ENCODE data around the gene FBXL14. TPM values are rescaled to one million over a fixed set of nuclear protein-coding genes. Genes with fewer than 3 reads are reported as not detected.

Gene FBXL14
- total and polyA plus RNA-seq, 2 experiments from 2014 or later, result 1.9 to 9.3 TPM

DNA sequence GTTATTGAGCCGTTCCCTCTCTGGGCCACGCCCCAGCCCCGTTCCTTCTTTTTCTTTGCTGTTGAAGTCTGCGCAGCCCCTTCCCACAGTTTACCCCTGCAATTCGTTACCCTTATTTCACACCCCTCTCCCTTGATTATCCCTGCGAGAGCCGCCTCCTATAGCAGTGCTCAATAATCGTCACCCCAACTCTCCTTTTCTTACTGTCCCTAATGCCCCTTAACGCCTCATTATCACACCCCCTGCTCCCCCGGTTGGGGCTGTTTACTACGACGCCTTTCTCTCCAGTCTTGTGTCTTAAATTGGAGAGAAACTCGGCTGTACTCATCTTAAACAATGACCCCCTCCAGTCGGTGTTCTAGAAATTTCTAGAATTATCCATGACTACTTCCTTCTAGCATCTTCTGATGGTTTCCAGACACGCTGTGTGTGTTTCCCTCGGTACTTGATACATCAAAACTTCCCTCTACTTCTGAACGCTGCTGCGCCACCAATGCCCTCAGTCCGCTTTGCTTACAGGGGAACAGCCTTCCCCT, 713 bp upstream of the FBXL14 start:
- no peaks in the 10 kb centered on the region for H3K9me3 ChIP-seq (ENCODE audit: low read depth)
- no peaks in the 10 kb centered on the region for H3K9me2 ChIP-seq (ENCODE audit: insufficient read depth)
- peaks cover 42% of the 10 kb centered on the region for H3K4me1 ChIP-seq (ENCODE audit: insufficient read depth)
- in situ Hi-C loops (cut with MboI), result no loop called here
- peak overlapping the region; percentile 89 for H3K9ac ChIP-seq
- H2AFZ ChIP-seq, result peak overlapping the region; percentile 61
- H3K27ac ChIP-seq, result peak overlapping the region; percentile 90
- H3K27me3 ChIP-seq (replicated peaks; ENCODE audit: insufficient read depth), result no peaks in the 10 kb centered on the region
- no peak for TF ChIP-seq EZH2phosphoT487 (IDR thresholded peaks at IDR 0.05; ENCODE audit: insufficient read depth, low read depth)
- TF ChIP-seq EZH2 (IDR thresholded peaks at IDR 0.05; ENCODE audit: insufficient read depth, poor library complexity, severe bottlenecking), result no peak
- no peaks in the 10 kb centered on the region for H3K36me3 ChIP-seq (ENCODE audit: low read depth)
- peak overlapping the region; percentile 69 for H3K4me3 ChIP-seq
- DNase-seq, result peak; percentile 73
- H4K20me1 ChIP-seq (ENCODE audit: insufficient read depth), result no peaks in the 10 kb centered on the region
- WGBS, 2 experiments (ENCODE audit: low coverage in 1 of 2, low lambda C conversion rate in 2 of 2, missing lambda C conversion rate in 2 of 2), result 3 to 10% methylated on average over 18 to 19 of the region's 19 CpGs
- H3K4me2 ChIP-seq (ENCODE audit: unreplicated experiment), result peak overlapping the region; percentile 98
- H3F3A ChIP-seq (ENCODE audit: insufficient read depth), result peaks cover 78% of the 10 kb centered on the region
- peaks cover 91% of the 10 kb centered on the region for H3K79me2 ChIP-seq (ENCODE audit: insufficient read depth)

DNA sequence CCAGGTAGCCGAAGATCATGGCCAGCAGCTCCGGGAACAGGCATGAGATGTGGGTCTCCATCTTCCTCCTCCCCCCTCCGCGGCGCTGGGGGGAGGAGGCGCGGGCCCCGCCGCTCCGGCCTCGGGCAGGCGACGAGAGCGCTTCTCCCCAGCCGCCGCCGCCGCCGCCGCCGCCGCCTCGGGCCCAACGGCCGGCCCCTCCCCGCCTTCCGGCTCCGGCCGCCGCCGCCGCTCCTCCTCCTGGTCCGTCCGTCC, 448 bp downstream of the FBXL14 start:
- no peak for DNase-seq
- in situ Hi-C loops (cut with MboI), result no loop called here
- Histone ChIP-seq H3F3A (ENCODE audit: insufficient read depth) (peaks cover 73% of the 10 kb centered on the region), H2AFZ (no peak overlapping the region), H3K9me2 (ENCODE audit: insufficient read depth) (no peaks in the 10 kb centered on the region), H3K79me2 (ENCODE audit: insufficient read depth) (peaks cover 91% of the 10 kb centered on the region), H3K9me3 (ENCODE audit: low read depth) (no peaks in the 10 kb centered on the region), H3K27ac (peak overlapping the region; percentile 90), H3K27me3 (replicated peaks; ENCODE audit: insufficient read depth) (no peaks in the 10 kb centered on the region), H3K4me2 (ENCODE audit: unreplicated experiment) (peak overlapping the region; percentile 94), H3K4me1 (ENCODE audit: insufficient read depth) (peaks cover 48% of the 10 kb centered on the region), H3K4me3 (peak overlapping the region; percentile 69), H3K36me3 (ENCODE audit: low read depth) (no peaks in the 10 kb centered on the region), H3K9ac (peak overlapping the region; percentile 89), H4K20me1 (ENCODE audit: insufficient read depth) (no peaks in the 10 kb centered on the region)
- WGBS, 2 experiments (ENCODE audit: low coverage in 1 of 2, low lambda C conversion rate in 2 of 2, missing lambda C conversion rate in 2 of 2), result 0 to 1% methylated on average over 3 to 31 of the region's 34 CpGs
- TF ChIP-seq EZH2 (IDR thresholded peaks at IDR 0.05; ENCODE audit: insufficient read depth, poor library complexity, severe bottlenecking), result no peak

DNA sequence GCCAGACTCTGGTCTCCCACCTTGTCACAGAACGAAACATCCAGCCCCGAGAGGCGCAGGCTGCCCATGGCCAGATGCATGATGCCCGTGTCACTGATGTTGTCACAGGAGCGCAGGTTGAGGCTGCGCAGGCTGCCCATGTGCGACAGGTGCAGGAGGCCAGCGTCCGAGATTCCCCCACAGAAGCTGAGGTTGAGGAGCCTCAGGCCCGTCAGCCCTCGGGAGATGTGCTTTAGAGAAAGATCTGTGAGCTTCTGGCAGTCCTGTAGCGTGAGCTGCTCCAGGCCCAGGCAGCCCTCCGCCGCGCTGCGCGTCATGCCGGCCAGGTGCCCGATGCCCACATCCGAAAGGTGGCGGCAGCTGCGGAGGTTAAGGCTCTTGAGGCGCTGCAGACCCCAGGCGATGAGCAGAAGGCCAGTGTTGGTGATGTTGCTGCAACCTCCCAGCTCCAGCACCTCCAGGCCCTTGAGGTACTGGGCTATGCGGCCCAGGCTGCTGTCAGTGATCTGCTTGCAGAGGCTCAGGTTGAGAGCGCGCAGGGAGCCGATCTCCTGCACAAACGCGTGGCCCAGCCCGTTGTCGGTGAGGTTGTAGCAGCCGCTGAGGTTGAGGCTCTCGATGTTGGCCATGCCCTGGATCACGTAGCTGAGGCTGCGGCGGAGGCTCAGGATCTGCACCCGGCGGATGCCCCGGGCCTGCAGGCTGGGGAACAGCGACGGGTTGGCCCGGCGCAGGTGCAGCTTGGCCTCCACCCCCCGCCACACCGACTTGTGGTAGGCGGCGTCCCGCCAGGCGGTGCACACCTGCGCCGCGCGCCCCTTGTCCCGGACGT, 991 bp downstream of the FBXL14 start:
- TF ChIP-seq EZH2phosphoT487 (IDR thresholded peaks at IDR 0.05; ENCODE audit: insufficient read depth, low read depth), result no peak
- no peak for TF ChIP-seq EZH2 (IDR thresholded peaks at IDR 0.05; ENCODE audit: insufficient read depth, poor library complexity, severe bottlenecking)
- Histone ChIP-seq H3K4me3 (peak overlapping the region; percentile 69), H3K36me3 (ENCODE audit: low read depth) (no peaks in the 10 kb centered on the region), H3K9me2 (ENCODE audit: insufficient read depth) (no peaks in the 10 kb centered on the region), H3K4me1 (ENCODE audit: insufficient read depth) (peaks cover 51% of the 10 kb centered on the region), H3K9ac (peak overlapping the region; percentile 89), H3K27me3 (replicated peaks; ENCODE audit: insufficient read depth) (no peaks in the 10 kb centered on the region), H3K9me3 (ENCODE audit: low read depth) (no peaks in the 10 kb centered on the region), H3K79me2 (ENCODE audit: insufficient read depth) (peaks cover 91% of the 10 kb centered on the region), H4K20me1 (ENCODE audit: insufficient read depth) (peaks cover under 1% of the 10 kb centered on the region; the same call in 1 of the 2 replicates), H2AFZ (no peak overlapping the region), H3K27ac (peak overlapping the region; percentile 90), H3K4me2 (ENCODE audit: unreplicated experiment) (peak overlapping the region; percentile 94), H3F3A (ENCODE audit: insufficient read depth) (peaks cover 72% of the 10 kb centered on the region)
- peak; percentile 68 for DNase-seq
- in situ Hi-C loops (cut with MboI), result no loop called here
- WGBS, 2 experiments (ENCODE audit: low coverage in 1 of 2, low lambda C conversion rate in 2 of 2, missing lambda C conversion rate in 2 of 2), result 4% methylated on average over 48 to 53 of the region's 56 CpGs

DNA sequence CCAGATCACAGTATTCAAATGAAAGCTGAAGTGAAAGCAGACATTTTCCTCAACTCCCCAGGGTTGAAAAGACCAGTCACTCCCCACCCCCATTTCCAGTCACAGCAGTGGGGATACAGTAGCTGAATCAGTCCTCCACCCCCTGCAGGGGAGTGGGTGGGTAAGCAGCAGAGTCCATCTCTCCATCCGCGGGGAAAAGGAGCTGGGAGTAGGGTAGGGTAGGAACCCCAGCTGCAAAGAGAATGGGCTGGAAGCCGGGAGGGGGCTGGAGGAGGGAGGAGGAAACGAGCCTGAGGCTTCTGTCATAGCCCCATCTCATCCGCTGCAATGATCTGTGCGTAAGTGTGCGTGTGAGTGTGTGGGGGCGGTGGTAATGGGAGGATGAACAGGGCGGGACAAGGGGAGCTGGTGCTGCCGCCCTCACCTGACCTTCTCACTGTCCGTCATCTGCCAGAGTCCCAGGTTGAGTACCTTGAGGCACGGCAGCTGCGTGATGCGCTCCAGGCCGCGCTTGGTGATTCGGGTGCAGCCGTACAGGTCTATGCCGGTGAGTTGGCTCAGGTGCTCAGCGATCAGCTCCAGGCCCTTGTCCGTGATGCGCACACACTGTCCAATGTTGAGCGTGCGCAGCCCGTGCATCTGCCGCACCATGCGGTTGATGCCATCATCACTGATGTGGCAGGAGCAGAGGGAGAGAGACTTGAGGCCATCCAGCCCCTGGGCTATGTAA, 1.8 kb downstream of the FBXL14 start:
- Histone ChIP-seq H2AFZ (no peak overlapping the region), H4K20me1 (ENCODE audit: insufficient read depth) (peaks cover 3% of the 10 kb centered on the region; the same call in 1 of the 2 replicates)
- 3 to 16% methylated on average over 12 to 27 of the region's 27 CpGs for WGBS, 2 experiments (ENCODE audit: low coverage in 1 of 2, low lambda C conversion rate in 2 of 2, missing lambda C conversion rate in 2 of 2)

More for the DNA sequence above, 1.8 kb downstream of the FBXL14 start:
- H3K4me2 ChIP-seq (ENCODE audit: unreplicated experiment), result peak overlapping the region; percentile 94
- peak; percentile 88 for DNase-seq
- H3F3A ChIP-seq (ENCODE audit: insufficient read depth), result peaks cover 72% of the 10 kb centered on the region
- peaks cover 91% of the 10 kb centered on the region for H3K79me2 ChIP-seq (ENCODE audit: insufficient read depth)
- peak overlapping the region; percentile 69 for H3K4me3 ChIP-seq
- H3K4me1 ChIP-seq (ENCODE audit: insufficient read depth), result peaks cover 59% of the 10 kb centered on the region
- no peaks in the 10 kb centered on the region for H3K27me3 ChIP-seq (replicated peaks; ENCODE audit: insufficient read depth)
- H3K9me2 ChIP-seq (ENCODE audit: insufficient read depth), result no peaks in the 10 kb centered on the region
- no peaks in the 10 kb centered on the region for H3K36me3 ChIP-seq (ENCODE audit: low read depth)
- H3K9me3 ChIP-seq (ENCODE audit: low read depth), result no peaks in the 10 kb centered on the region
- TF ChIP-seq EZH2 (IDR thresholded peaks at IDR 0.05; ENCODE audit: insufficient read depth, poor library complexity, severe bottlenecking), result no peak
- no peak for TF ChIP-seq EZH2phosphoT487 (IDR thresholded peaks at IDR 0.05; ENCODE audit: insufficient read depth, low read depth)
- H3K27ac ChIP-seq, result peak overlapping the region; percentile 90
- in situ Hi-C loops (cut with MboI), result no loop called here
- H3K9ac ChIP-seq, result peak overlapping the region; percentile 89

Measured in GM23248 (cell line).